IMR-90 (cell line): ENCODE data around the gene RBP4.

ENCODE experiments used
- CEBPB ChIP-seq: IDR thresholded peaks from 2 replicates; pipeline ENCODE4 v1.6.1; 2012; ENCODE audit warnings: low read depth, low read length, improper control_type of control experiment
- FOS ChIP-seq: fragments of 150-350 bp; IDR thresholded peaks from 2 replicates; pipeline ENCODE4 v1.6.1; 2016; ENCODE audit warnings: low read depth, low read length
- MAZ ChIP-seq: IDR thresholded peaks from 2 replicates; pipeline ENCODE4 v1.6.1; 2012; ENCODE audit warnings: low read depth, mild to moderate bottlenecking, low read length, improper control_type of control experiment, moderate library complexity, borderline replicate concordance
- POLR2A ChIP-seq: IDR thresholded peaks from 2 replicates; pipeline ENCODE4 v1.6.1; 2012; ENCODE audit warnings: mild to moderate bottlenecking, low read depth, low read length
- RAD21 ChIP-seq: IDR thresholded peaks from 2 replicates; pipeline ENCODE4 v1.6.1; 2012; ENCODE audit warnings: low read length, improper control_type of control experiment
- RCOR1 ChIP-seq: IDR thresholded peaks from 2 replicates; pipeline ENCODE4 v1.6.1; 2012; ENCODE audit warnings: mild to moderate bottlenecking, low read length, improper control_type of control experiment; ENCODE audit not compliant: insufficient replicate concordance
- TF ChIP-seq, protein P1 (sequence below): conservative IDR thresholded peaks from 2 replicates; pipeline ENCODE4 v1.5.1; 2012; ENCODE audit warnings: mild to moderate bottlenecking, low read depth, low read length, improper control_type of control experiment
- TF ChIP-seq, protein P2 (sequence below): fragments of 150-350 bp; IDR thresholded peaks from 2 replicates; pipeline ENCODE4 v1.6.1; 2017; ENCODE audit warnings: mild to moderate bottlenecking, antibody characterized with exemption, low read length, low read depth
- TF ChIP-seq, protein P3 (sequence below): fragments of 150-350 bp; IDR thresholded peaks from 2 replicates; pipeline ENCODE4 v1.6.1; 2016; ENCODE audit warnings: low read depth, mild to moderate bottlenecking, low read length, moderate library complexity, borderline replicate concordance

DNA sequence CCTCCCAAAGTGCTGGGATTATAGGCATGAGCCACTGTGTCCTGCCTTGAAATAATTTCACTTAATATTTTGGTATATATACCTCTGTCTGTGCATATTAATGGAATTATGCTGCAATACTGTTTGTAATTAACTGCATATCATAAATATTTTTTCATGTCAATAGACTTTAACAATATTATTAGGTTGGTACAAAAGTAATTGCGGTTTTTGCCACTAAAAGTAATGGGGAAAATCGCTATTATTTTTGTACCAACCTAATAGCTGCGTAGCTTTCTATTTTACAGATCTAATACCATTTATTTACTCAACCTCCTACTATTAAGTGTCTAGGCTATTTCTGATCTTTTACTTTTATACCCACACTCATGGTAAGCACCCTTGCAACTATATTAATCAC, 7.4 kb upstream of the RBP4 start:
- TF ChIP-seq, protein P1, sequence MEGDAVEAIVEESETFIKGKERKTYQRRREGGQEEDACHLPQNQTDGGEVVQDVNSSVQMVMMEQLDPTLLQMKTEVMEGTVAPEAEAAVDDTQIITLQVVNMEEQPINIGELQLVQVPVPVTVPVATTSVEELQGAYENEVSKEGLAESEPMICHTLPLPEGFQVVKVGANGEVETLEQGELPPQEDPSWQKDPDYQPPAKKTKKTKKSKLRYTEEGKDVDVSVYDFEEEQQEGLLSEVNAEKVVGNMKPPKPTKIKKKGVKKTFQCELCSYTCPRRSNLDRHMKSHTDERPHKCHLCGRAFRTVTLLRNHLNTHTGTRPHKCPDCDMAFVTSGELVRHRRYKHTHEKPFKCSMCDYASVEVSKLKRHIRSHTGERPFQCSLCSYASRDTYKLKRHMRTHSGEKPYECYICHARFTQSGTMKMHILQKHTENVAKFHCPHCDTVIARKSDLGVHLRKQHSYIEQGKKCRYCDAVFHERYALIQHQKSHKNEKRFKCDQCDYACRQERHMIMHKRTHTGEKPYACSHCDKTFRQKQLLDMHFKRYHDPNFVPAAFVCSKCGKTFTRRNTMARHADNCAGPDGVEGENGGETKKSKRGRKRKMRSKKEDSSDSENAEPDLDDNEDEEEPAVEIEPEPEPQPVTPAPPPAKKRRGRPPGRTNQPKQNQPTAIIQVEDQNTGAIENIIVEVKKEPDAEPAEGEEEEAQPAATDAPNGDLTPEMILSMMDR: no peak
- TF ChIP-seq POLR2A: no peak
- no peak for TF ChIP-seq RCOR1
- TF ChIP-seq, protein P2, sequence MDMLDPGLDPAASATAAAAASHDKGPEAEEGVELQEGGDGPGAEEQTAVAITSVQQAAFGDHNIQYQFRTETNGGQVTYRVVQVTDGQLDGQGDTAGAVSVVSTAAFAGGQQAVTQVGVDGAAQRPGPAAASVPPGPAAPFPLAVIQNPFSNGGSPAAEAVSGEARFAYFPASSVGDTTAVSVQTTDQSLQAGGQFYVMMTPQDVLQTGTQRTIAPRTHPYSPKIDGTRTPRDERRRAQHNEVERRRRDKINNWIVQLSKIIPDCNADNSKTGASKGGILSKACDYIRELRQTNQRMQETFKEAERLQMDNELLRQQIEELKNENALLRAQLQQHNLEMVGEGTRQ: no peak
- TF ChIP-seq CEBPB: no peak
- TF ChIP-seq FOS: no peak
- TF ChIP-seq RAD21: no peak
- TF ChIP-seq MAZ: no peak
- TF ChIP-seq, protein P3, sequence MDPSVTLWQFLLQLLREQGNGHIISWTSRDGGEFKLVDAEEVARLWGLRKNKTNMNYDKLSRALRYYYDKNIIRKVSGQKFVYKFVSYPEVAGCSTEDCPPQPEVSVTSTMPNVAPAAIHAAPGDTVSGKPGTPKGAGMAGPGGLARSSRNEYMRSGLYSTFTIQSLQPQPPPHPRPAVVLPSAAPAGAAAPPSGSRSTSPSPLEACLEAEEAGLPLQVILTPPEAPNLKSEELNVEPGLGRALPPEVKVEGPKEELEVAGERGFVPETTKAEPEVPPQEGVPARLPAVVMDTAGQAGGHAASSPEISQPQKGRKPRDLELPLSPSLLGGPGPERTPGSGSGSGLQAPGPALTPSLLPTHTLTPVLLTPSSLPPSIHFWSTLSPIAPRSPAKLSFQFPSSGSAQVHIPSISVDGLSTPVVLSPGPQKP: no peak
